ENCODE data around the gene ACKR3.
A peak's percentile ranks its signal among the peaks of the same experiment; 100 is the strongest.

Gene ACKR3

DNA sequence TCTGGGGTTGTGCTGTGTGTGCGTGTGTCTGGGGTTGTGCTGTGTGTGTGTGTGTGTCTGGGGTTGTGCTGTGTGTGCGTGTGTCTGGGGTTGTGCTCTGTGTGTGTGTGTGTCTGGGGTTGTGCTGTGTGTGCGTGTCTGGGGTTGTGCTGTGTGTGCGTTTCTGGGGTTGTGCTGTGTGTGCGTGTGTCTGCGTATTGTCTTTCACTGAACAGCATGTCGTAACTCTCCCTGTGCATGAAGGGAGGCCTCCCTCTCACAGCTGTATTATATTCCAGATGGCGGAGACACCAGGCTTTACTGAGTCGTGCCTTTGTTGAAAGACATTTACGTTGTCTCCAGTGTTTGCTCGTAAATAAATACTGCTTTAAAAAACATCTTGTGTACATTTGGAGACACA is 5.9 kb downstream of the ACKR3 start:
- H3K4me3 ChIP-seq (ENCODE audit: low read length), result no peak overlapping the region

DNA sequence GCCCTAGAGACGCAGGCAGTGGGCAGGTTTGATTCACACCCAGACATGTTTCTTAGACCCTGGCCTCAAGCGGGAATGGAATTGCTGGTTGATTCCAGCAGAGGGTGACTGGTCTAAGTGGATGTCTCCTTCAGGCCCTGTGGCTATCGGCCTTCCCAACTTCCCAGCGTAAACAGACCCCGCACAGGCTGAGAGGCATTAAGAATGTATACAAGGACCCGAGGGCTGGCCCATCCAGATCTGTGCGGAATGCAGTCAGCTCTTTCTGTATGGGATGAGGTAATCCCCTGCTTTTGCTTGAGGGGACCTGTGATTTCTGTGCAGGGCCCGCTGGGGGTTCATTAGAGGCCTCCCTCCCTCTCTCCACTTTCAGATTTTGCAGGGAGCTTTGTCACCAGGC is 6.5 kb downstream of the ACKR3 start:
- no CpG with 5 or more reads among the region's 8 CpGs for WGBS (ENCODE audit: extremely low coverage, insufficient coverage, low lambda C conversion rate)
- no peak overlapping the region for H2BK5ac ChIP-seq (ENCODE audit: low read length)
- no peak overlapping the region for H3K27ac ChIP-seq (ENCODE audit: low read depth, low read length)
- no peak overlapping the region for H3K56ac ChIP-seq (ENCODE audit: low read length)
- H3K9ac ChIP-seq (ENCODE audit: low read length), result no peak overlapping the region
- peaks cover 3% of the 10 kb centered on the region for H3K36me3 ChIP-seq (ENCODE audit: control insufficient read depth, insufficient read depth, low read length)
- H4K5ac ChIP-seq (ENCODE audit: low read length), result no peak overlapping the region
- no peak overlapping the region for H3K18ac ChIP-seq (ENCODE audit: low read length)
- no peaks in the 10 kb centered on the region for H3K79me2 ChIP-seq (ENCODE audit: control insufficient read depth, insufficient read depth, low read length)
- no peak overlapping the region for H2AK5ac ChIP-seq (ENCODE audit: low read length)
- no peak overlapping the region for H4K8ac ChIP-seq (ENCODE audit: low read depth, low read length)
- DNase-seq, result peak; percentile 93
- H3K79me1 ChIP-seq (ENCODE audit: low read length), result no peaks in the 10 kb centered on the region
- H3K4me3 ChIP-seq (ENCODE audit: low read length), result no peak overlapping the region
- H3K23ac ChIP-seq (ENCODE audit: low read length), result no peak overlapping the region
- H3K4ac ChIP-seq (ENCODE audit: low read depth, low read length), result no peak overlapping the region
- no peak overlapping the region for H3K4me2 ChIP-seq (ENCODE audit: low read length)
- H3K4me1 ChIP-seq (ENCODE audit: control insufficient read depth, low read depth, low read length), result peaks cover 16% of the 10 kb centered on the region
- no peaks in the 10 kb centered on the region for H3K27me3 ChIP-seq (ENCODE audit: insufficient read depth, low read length, poor library complexity)
- H2BK15ac ChIP-seq (replicated peaks; ENCODE audit: low read depth), result no peak overlapping the region
- no peak overlapping the region for H2BK120ac ChIP-seq (ENCODE audit: low read depth, low read length)

More for the DNA sequence above, 5.9 kb downstream of the ACKR3 start:
- H3K56ac ChIP-seq (ENCODE audit: low read length), result no peak overlapping the region
- no peak overlapping the region for H3K4me2 ChIP-seq (ENCODE audit: low read length)
- WGBS (ENCODE audit: extremely low coverage, insufficient coverage, low lambda C conversion rate), result no CpG with 5 or more reads among the region's 11 CpGs
- no peak overlapping the region for H3K18ac ChIP-seq (ENCODE audit: low read length)
- no peak overlapping the region for H3K27ac ChIP-seq (ENCODE audit: low read depth, low read length)
- H4K5ac ChIP-seq (ENCODE audit: low read length), result no peak overlapping the region
- H3K79me2 ChIP-seq (ENCODE audit: control insufficient read depth, insufficient read depth, low read length), result no peaks in the 10 kb centered on the region
- H3K4me1 ChIP-seq (ENCODE audit: control insufficient read depth, low read depth, low read length), result peaks cover 19% of the 10 kb centered on the region
- H3K79me1 ChIP-seq (ENCODE audit: low read length), result no peaks in the 10 kb centered on the region
- H2BK5ac ChIP-seq (ENCODE audit: low read length), result no peak overlapping the region
- H3K9ac ChIP-seq (ENCODE audit: low read length), result no peak overlapping the region
- no peak overlapping the region for H3K4ac ChIP-seq (ENCODE audit: low read depth, low read length)
- no peak for DNase-seq
- no peak overlapping the region for H2BK120ac ChIP-seq (ENCODE audit: low read depth, low read length)
- no peaks in the 10 kb centered on the region for H3K27me3 ChIP-seq (ENCODE audit: insufficient read depth, low read length, poor library complexity)
- H4K8ac ChIP-seq (ENCODE audit: low read depth, low read length), result no peak overlapping the region
- H3K36me3 ChIP-seq (ENCODE audit: control insufficient read depth, insufficient read depth, low read length), result peaks cover 1% of the 10 kb centered on the region
- no peak overlapping the region for H2BK15ac ChIP-seq (replicated peaks; ENCODE audit: low read depth)
- H2AK5ac ChIP-seq (ENCODE audit: low read length), result no peak overlapping the region
- no peak overlapping the region for H3K23ac ChIP-seq (ENCODE audit: low read length)

GRCh38 chr2:236576953-236577352 is 7.3 kb downstream of the ACKR3 start:
- H2BK5ac ChIP-seq (ENCODE audit: low read length), result no peak overlapping the region
- H3K79me1 ChIP-seq (ENCODE audit: low read length), result no peaks in the 10 kb centered on the region
- H3K4me2 ChIP-seq (ENCODE audit: low read length), result no peak overlapping the region
- H3K4me3 ChIP-seq (ENCODE audit: low read length), result no peak overlapping the region
- DNase-seq, result no peak
- no peak overlapping the region for H3K18ac ChIP-seq (ENCODE audit: low read length)
- no peak overlapping the region for H3K4ac ChIP-seq (ENCODE audit: low read depth, low read length)
- peaks cover 3% of the 10 kb centered on the region for H3K36me3 ChIP-seq (ENCODE audit: control insufficient read depth, insufficient read depth, low read length)
- H3K9ac ChIP-seq (ENCODE audit: low read length), result no peak overlapping the region
- H3K79me2 ChIP-seq (ENCODE audit: control insufficient read depth, insufficient read depth, low read length), result no peaks in the 10 kb centered on the region
- no peak overlapping the region for H3K56ac ChIP-seq (ENCODE audit: low read length)
- H2BK120ac ChIP-seq (ENCODE audit: low read depth, low read length), result no peak overlapping the region
- peaks cover 11% of the 10 kb centered on the region for H3K4me1 ChIP-seq (ENCODE audit: control insufficient read depth, low read depth, low read length)
- H4K5ac ChIP-seq (ENCODE audit: low read length), result no peak overlapping the region
- no CpG with 5 or more reads among the region's 11 CpGs for WGBS (ENCODE audit: extremely low coverage, insufficient coverage, low lambda C conversion rate)
- H3K23ac ChIP-seq (ENCODE audit: low read length), result no peak overlapping the region
- H2BK15ac ChIP-seq (replicated peaks; ENCODE audit: low read depth), result no peak overlapping the region
- no peak overlapping the region for H4K8ac ChIP-seq (ENCODE audit: low read depth, low read length)
- H3K27me3 ChIP-seq (ENCODE audit: insufficient read depth, low read length, poor library complexity), result no peaks in the 10 kb centered on the region
- H3K27ac ChIP-seq (ENCODE audit: low read depth, low read length), result no peak overlapping the region
- H2AK5ac ChIP-seq (ENCODE audit: low read length), result no peak overlapping the region

DNA sequence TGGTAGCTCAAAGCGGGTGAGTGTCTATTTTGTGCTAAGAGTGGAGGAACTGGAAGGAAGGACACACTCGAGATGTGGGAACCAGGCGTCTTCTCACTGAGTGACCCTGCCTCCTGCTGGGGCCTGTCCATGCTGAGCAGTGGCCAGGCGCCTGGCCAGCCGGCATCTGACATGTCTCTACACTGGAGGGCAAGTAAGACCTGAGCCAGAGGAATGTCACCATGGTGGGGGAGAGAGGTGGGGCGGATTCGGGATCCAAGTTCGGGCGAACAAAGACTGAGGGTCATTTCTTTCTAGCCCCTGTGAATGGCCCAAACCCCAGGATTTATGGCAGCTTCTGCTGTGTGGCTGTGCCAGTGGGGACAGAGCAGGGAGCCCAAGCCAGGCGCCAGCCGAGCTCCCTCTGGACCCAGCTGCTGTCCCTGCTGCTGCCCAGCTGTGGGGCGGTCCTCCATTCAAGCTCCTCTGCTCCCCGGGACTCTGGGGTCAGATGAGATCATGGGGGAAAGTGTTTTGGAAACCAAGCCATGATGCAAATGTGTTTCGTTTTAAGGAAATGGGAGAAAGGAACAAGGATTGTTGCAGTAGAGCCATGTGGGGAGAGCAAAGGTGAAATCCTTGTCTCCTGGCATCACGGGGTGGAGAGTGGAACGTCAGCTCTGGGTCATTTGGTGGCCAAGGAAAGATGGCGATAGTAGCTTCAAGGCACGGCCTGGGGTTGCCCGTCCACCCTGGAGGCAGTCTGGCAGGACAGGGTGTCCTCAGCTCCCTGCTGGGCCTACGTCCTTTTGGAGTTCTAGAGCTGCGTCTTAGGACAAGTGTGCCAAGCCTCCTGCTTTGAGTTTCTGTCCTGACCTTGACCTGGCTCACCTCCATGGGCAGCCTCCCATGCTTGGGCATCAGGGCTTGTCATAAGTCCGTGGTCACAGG is 8.1 kb downstream of the ACKR3 start:
- Histone ChIP-seq H3K9ac (ENCODE audit: low read length) (no peak overlapping the region), H3K36me3 (ENCODE audit: control insufficient read depth, insufficient read depth, low read length) (peaks cover 3% of the 10 kb centered on the region), H3K4me3 (ENCODE audit: low read length) (no peak overlapping the region), H3K4me1 (ENCODE audit: control insufficient read depth, low read depth, low read length) (peaks cover 5% of the 10 kb centered on the region), H3K79me2 (ENCODE audit: control insufficient read depth, insufficient read depth, low read length) (no peaks in the 10 kb centered on the region), H3K56ac (ENCODE audit: low read length) (no peak overlapping the region), H4K5ac (ENCODE audit: low read length) (no peak overlapping the region), H3K27me3 (ENCODE audit: insufficient read depth, low read length, poor library complexity) (no peaks in the 10 kb centered on the region), H3K27ac (ENCODE audit: low read depth, low read length) (no peak overlapping the region), H3K79me1 (ENCODE audit: low read length) (no peaks in the 10 kb centered on the region), H3K4ac (ENCODE audit: low read depth, low read length) (no peak overlapping the region), H3K23ac (ENCODE audit: low read length) (no peak overlapping the region), H3K4me2 (ENCODE audit: low read length) (no peak overlapping the region), H4K8ac (ENCODE audit: low read depth, low read length) (no peak overlapping the region), H2BK5ac (ENCODE audit: low read length) (no peak overlapping the region), H3K18ac (ENCODE audit: low read length) (no peak overlapping the region), H2AK5ac (ENCODE audit: low read length) (no peak overlapping the region), H2BK120ac (ENCODE audit: low read depth, low read length) (no peak overlapping the region), H2BK15ac (replicated peaks; ENCODE audit: low read depth) (no peak overlapping the region)
- WGBS (ENCODE audit: extremely low coverage, insufficient coverage, low lambda C conversion rate), result no CpG with 5 or more reads among the region's 22 CpGs
- no peak for DNase-seq

DNA sequence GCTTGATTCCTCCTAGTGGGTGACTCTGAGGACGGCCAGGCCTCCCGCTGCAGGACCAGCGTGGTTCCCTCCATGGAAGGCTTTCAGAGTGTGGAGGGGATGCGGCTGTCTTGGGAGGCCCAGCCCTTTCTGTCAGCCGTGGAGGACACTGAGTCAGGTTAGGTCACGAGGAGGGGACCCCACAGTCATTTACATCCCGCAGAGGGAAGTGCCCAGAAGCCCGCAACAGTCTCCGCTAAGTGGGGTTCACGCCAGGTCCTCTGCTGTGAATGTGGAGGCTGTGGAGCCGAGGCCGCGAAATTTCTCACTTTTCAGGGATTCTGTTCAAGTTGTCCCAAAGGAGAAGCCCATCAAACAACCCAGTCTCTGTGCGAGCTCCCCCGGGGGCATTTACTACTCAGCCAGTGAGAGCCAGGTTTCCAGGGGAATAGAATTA is 8.8 kb downstream of the ACKR3 start:
- no peak for DNase-seq
- H3K79me1 ChIP-seq (ENCODE audit: low read length), result no peaks in the 10 kb centered on the region
- no peak overlapping the region for H3K18ac ChIP-seq (ENCODE audit: low read length)
- no CpG with 5 or more reads among the region's 15 CpGs for WGBS (ENCODE audit: extremely low coverage, insufficient coverage, low lambda C conversion rate)
- no peaks in the 10 kb centered on the region for H3K79me2 ChIP-seq (ENCODE audit: control insufficient read depth, insufficient read depth, low read length)
- H4K8ac ChIP-seq (ENCODE audit: low read depth, low read length), result no peak overlapping the region
- H4K5ac ChIP-seq (ENCODE audit: low read length), result no peak overlapping the region
- H3K4me1 ChIP-seq (ENCODE audit: control insufficient read depth, low read depth, low read length), result peaks cover 5% of the 10 kb centered on the region
- H2BK120ac ChIP-seq (ENCODE audit: low read depth, low read length), result no peak overlapping the region
- H3K27ac ChIP-seq (ENCODE audit: low read depth, low read length), result no peak overlapping the region
- peaks cover 3% of the 10 kb centered on the region for H3K36me3 ChIP-seq (ENCODE audit: control insufficient read depth, insufficient read depth, low read length)
- H2BK5ac ChIP-seq (ENCODE audit: low read length), result no peak overlapping the region
- H3K27me3 ChIP-seq (ENCODE audit: insufficient read depth, low read length, poor library complexity), result no peaks in the 10 kb centered on the region
- no peak overlapping the region for H3K4me2 ChIP-seq (ENCODE audit: low read length)
- H3K9ac ChIP-seq (ENCODE audit: low read length), result no peak overlapping the region
- H2BK15ac ChIP-seq (replicated peaks; ENCODE audit: low read depth), result no peak overlapping the region
- no peak overlapping the region for H3K56ac ChIP-seq (ENCODE audit: low read length)
- H3K4ac ChIP-seq (ENCODE audit: low read depth, low read length), result no peak overlapping the region
- H2AK5ac ChIP-seq (ENCODE audit: low read length), result no peak overlapping the region
- H3K23ac ChIP-seq (ENCODE audit: low read length), result no peak overlapping the region
- no peak overlapping the region for H3K4me3 ChIP-seq (ENCODE audit: low read length)
